WTC11 (cell line): ENCODE results near the gene ENO2.

ENCODE experiments used
- FOXP1 ChIP-seq: sonication (generic); formaldehyde crosslinking; IDR thresholded peaks from 2 replicates; pipeline ENCODE4 v1.8.0; 2022; ENCODE audit warnings: missing genetic modification reagents, mild to moderate bottlenecking, moderate library complexity, borderline replicate concordance
- KAT7 ChIP-seq: sonication (generic); formaldehyde crosslinking; IDR thresholded peaks from 2 replicates; pipeline ENCODE4 v1.8.1; 2023; ENCODE audit warnings: missing genetic modification reagents, mild to moderate bottlenecking, borderline replicate concordance
- ZNF232 ChIP-seq: sonication (generic); formaldehyde crosslinking; IDR thresholded peaks from 2 replicates; pipeline ENCODE4 v1.8.0; 2022; ENCODE audit warnings: mild to moderate bottlenecking, missing genetic modification reagents
- TF ChIP-seq, protein P1 (sequence below): fragments of 200-600 bp; IDR thresholded peaks from 2 replicates; pipeline ENCODE4 v1.8.0; 2022; ENCODE audit warnings: antibody characterized with exemption

DNA sequence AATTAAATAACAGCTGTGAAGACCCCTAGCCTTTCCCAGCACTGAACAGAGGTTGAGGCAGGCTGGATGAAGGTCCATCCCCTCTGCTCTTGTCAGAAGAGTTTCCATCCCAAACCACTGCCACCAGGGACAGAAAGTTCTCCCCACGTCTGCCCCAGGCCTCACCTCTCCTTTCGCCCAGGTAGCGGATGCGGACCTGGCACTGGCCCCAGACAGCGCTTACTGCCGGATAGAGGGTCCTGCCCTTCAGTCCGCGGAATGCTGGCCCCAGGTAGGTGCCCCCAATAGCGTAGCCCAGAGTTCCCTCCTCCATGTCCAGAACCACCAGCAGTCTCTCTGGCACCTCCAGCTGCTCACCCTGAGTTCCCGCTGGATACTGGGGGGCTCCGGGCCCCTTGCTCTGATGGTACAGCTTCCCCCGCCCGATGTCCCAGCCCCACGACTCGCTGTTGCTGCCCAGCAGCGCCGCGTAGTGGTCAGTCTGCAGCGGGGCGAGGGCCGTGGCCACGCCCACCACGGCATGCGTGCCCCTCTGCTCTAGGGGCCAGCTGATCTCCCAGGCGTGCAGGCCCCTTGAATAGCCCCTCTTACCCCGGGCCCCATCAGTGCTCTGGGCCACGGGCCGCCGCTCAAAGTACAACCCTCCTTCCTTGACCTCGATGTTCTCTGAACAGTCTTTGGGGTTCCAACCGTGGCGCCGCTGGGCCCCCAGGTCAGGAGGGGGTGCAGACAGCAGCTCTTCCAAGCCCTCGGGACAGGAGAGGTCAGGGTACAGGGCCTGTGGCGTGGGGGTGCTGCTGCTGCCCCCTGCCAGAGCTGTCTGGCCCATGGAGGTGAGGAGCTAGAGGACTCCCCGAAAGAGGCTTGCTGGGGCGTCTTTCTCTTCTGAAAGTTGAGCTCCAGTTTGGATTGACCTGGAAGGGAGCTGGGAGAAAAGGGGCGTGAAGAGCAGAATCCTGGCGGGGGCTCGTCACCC is 42.0 kb upstream of the ENO2 start:
- TF ChIP-seq, protein P1, sequence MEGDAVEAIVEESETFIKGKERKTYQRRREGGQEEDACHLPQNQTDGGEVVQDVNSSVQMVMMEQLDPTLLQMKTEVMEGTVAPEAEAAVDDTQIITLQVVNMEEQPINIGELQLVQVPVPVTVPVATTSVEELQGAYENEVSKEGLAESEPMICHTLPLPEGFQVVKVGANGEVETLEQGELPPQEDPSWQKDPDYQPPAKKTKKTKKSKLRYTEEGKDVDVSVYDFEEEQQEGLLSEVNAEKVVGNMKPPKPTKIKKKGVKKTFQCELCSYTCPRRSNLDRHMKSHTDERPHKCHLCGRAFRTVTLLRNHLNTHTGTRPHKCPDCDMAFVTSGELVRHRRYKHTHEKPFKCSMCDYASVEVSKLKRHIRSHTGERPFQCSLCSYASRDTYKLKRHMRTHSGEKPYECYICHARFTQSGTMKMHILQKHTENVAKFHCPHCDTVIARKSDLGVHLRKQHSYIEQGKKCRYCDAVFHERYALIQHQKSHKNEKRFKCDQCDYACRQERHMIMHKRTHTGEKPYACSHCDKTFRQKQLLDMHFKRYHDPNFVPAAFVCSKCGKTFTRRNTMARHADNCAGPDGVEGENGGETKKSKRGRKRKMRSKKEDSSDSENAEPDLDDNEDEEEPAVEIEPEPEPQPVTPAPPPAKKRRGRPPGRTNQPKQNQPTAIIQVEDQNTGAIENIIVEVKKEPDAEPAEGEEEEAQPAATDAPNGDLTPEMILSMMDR = peak; percentile 69
- TF ChIP-seq FOXP1 (no peak), KAT7 (CRISPR knock-in tag) (no peak; the same call in 1 of the 2 replicates), ZNF232 (CRISPR knock-in tag) (peak; percentile 33; the same call in 1 of the 2 replicates)
